Activated CD8-positive, alpha-beta memory T cell treated with anti-CD3 and anti-CD28 coated beads, Interleukin-2, amount 50 U/mL, for 1 hour (primary cell): ENCODE data around the gene MYT1.
"Not testable (repeated sequence)": the region's sequence is repeated elsewhere in the genome, so short reads cannot be mapped to it uniquely, and the experiment has no call there.

Experiments used
- DNase-seq: peaks from one replicate; pipeline ENCODE4 v3.0.0-alpha.2; 2020; ENCODE audit errors: extremely low read depth

The MYT1 gene

GRCh38 chr20:64230461-64231145, 66.4 kb downstream of the MYT1 start:
- no peak for DNase-seq

GRCh38 chr20:64231621-64232550, 67.6 kb downstream of the MYT1 start:
- DNase-seq: no peak

GRCh38 chr20:64232794-64233193, 68.5 kb downstream of the MYT1 start:
- DNase-seq: no peak

- DNase-seq: no peak
Measured at GRCh38 chr20:64233725-64234124, 69.5 kb downstream of the MYT1 start.

- DNase-seq: no peak
Measured at GRCh38 chr20:64234291-64234791, 70.1 kb downstream of the MYT1 start.

GRCh38 chr20:64234921-64235565, 70.8 kb downstream of the MYT1 start:
- not testable (repeated sequence) for DNase-seq

- no peak for DNase-seq
Measured at GRCh38 chr20:64236137-64237088, 72.2 kb downstream of the MYT1 start.

- DNase-seq: no peak
Measured at GRCh38 chr20:64237316-64237715, 73.1 kb downstream of the MYT1 start.

GRCh38 chr20:64238115-64238825, 74.0 kb downstream of the MYT1 start:
- DNase-seq: no peak

GRCh38 chr20:64238851-64239387, 74.7 kb downstream of the MYT1 start:
- no peak for DNase-seq

- DNase-seq: no peak
Measured at GRCh38 chr20:64239449-64240242, 75.4 kb downstream of the MYT1 start.

- DNase-seq: no peak
Measured at GRCh38 chr20:64240243-64241015, 76.2 kb downstream of the MYT1 start.

GRCh38 chr20:64241061-64241460, 76.8 kb downstream of the MYT1 start:
- DNase-seq: no peak

- no peak for DNase-seq
Measured at GRCh38 chr20:64242003-64242796, 77.9 kb downstream of the MYT1 start.

- DNase-seq: no peak
Measured at GRCh38 chr20:64242797-64243475, 78.7 kb downstream of the MYT1 start.

- DNase-seq: no peak
Measured at GRCh38 chr20:64244281-64244805, 80.1 kb downstream of the MYT1 start.
